H1 (cell line): Measurements from ENCODE around the gene TSN. TPM values are rescaled to one million over a fixed set of nuclear protein-coding genes. Genes with fewer than 3 reads are reported as not detected.

ENCODE experiments used
- ATF3 ChIP-seq: IDR thresholded peaks from 2 replicates; pipeline ENCODE4 v1.6.1; 2011; ENCODE audit warnings: low read depth, mild to moderate bottlenecking, low read length; ENCODE audit not compliant: insufficient read depth
- EZH2 ChIP-seq: fragments of 200-600 bp; sonication (generic); IDR thresholded peaks from 2 replicates; pipeline ENCODE4 v1.7.1; 2012; ENCODE audit warnings: low read depth, mild to moderate bottlenecking, moderate library complexity, low read length, inconsistent platforms; ENCODE audit not compliant: severe bottlenecking
- POLR2AphosphoS5 ChIP-seq: IDR thresholded peaks from 2 replicates; pipeline ENCODE4 v1.6.1; 2011; ENCODE audit warnings: low read depth, low read length
- RBBP5 ChIP-seq: IDR thresholded peaks from 2 replicates; pipeline ENCODE4 v1.7.1; 2012; ENCODE audit warnings: low read depth, mild to moderate bottlenecking, inconsistent platforms, low read length, moderate library complexity, borderline replicate concordance
- TCF12 ChIP-seq: IDR thresholded peaks from 2 replicates; pipeline ENCODE4 v1.6.1; 2011; ENCODE audit warnings: low read depth, mild to moderate bottlenecking, low read length
- polyA plus RNA-seq, 7 experiments: library from polyadenylated mRNA; depleted of rRNA in 3 of 7; stranded (reverse) in 5 of 7; unstranded in 2 of 7; fragments of >200 nt in 5 of 7; fragments of 200-250 nt in 2 of 7; gene quantifications; 1 replicate in 5 of 7; 2 replicates in 1 of 7; 4 replicates in 1 of 7; pipeline versions ENCODE4 v1.2.1 to v1.2.3, GENCODE V29; 2011 to 2013; ENCODE audit warnings: missing spikeins in 2 of 7, mixed read lengths in 2 of 7
- total RNA-seq: library from RNA; stranded (reverse); fragmentation: NEBNext Ultra II Directional; extraction: Animal tissue kit (Norgen Biotek cat#: 25700); gene quantifications from 2 replicates; pipeline ENCODE4 v1.2.1, GENCODE V29; 2021

The TSN gene
- total and polyA plus RNA-seq, 2 of the 8 experiments (the other 6 are each of a cell fraction or from before 2014, with no cell fraction given) = 44.4 to 96.1 TPM

GRCh38 chr2:121794233-121794632 lies 38.8 kb downstream of the TSN start (continued):
- TF ChIP-seq ATF3 = no peak
- TF ChIP-seq RBBP5 = no peak
- no peak for TF ChIP-seq TCF12
- TF ChIP-seq POLR2AphosphoS5 = no peak
- no peak for TF ChIP-seq EZH2
